Keratinocyte (primary cell): Measurements from ENCODE around the gene OPN4. TPM values are rescaled to one million over a fixed set of nuclear protein-coding genes. Genes with fewer than 3 reads are reported as not detected.

Experiments used
- DNase-seq: peaks from one replicate; pipeline ENCODE4 v3.0.0-alpha.2; 2011; ENCODE audit warnings: low read depth, missing footprints, low spot score
- FAIRE-seq: peaks from 2 replicates; lab custom pipeline; 2011; peaks lifted over from hg19 to GRCh38; lab: Jason Lieb, UNC
- H2AFZ ChIP-seq: 2 replicates; pipeline ENCODE4 v1.6.0; 2012; ENCODE audit warnings: low read length, control low read depth, inconsistent platforms; ENCODE audit not compliant: control insufficient read depth
- H3K27ac ChIP-seq: 2 replicates; pipeline ENCODE4 v1.5.1; 2011; ENCODE audit warnings: low read length; ENCODE audit not compliant: control insufficient read depth, insufficient read depth
- H3K27me3 ChIP-seq: 3 replicates; pipeline ENCODE4 v1.6.0; 2011; ENCODE audit warnings: low read length; ENCODE audit not compliant: control insufficient read depth, insufficient read depth; ENCODE audit errors: extremely low read depth
- H3K36me3 ChIP-seq, 2 experiments: 2 replicates in 1 of 2; 3 replicates in 1 of 2; pipeline ENCODE4 v1.5.1; 2011; ENCODE audit warnings: low read length in 2 of 2, mild to moderate bottlenecking in 1 of 2; ENCODE audit not compliant: control insufficient read depth in 2 of 2, insufficient read depth in 2 of 2; ENCODE audit errors: extremely low read depth in 1 of 2
- H3K4me1 ChIP-seq: 3 replicates; pipeline ENCODE4 v1.5.1; 2011; ENCODE audit warnings: low read length; ENCODE audit not compliant: control insufficient read depth, insufficient read depth; ENCODE audit errors: extremely low read depth
- H3K4me2 ChIP-seq: 3 replicates; pipeline ENCODE4 v1.6.0; 2011; ENCODE audit warnings: low read depth, low read length; ENCODE audit not compliant: control insufficient read depth, insufficient read depth; ENCODE audit errors: extremely low read depth
- H3K4me3 ChIP-seq, 3 experiments: fragments of 200-600 bp in 1 of 3; sonication (generic) in 1 of 3; 2 replicates in 2 of 3; 3 replicates in 1 of 3; pipeline ENCODE4 v1.5.1; 2011 to 2016; ENCODE audit warnings: low read length in 3 of 3, mild to moderate bottlenecking in 3 of 3, control low read depth in 2 of 3, inconsistent platforms in 1 of 3, low read depth in 1 of 3, mixed read lengths in 1 of 3, mixed run types in 1 of 3, moderate library complexity in 1 of 3; ENCODE audit not compliant: control insufficient read depth in 2 of 3, insufficient read depth in 2 of 3; ENCODE audit errors: extremely low read depth in 1 of 3
- H3K79me2 ChIP-seq: 2 replicates; pipeline ENCODE4 v1.6.0; 2012; ENCODE audit warnings: low read length; ENCODE audit not compliant: control insufficient read depth, insufficient read depth
- H3K9ac ChIP-seq: 3 replicates; pipeline ENCODE4 v1.6.0; 2011; ENCODE audit warnings: low read length; ENCODE audit not compliant: control insufficient read depth, insufficient read depth; ENCODE audit errors: extremely low read depth
- H3K9me1 ChIP-seq: 3 replicates; pipeline ENCODE4 v1.6.0; 2011; ENCODE audit warnings: low read length; ENCODE audit not compliant: control insufficient read depth, insufficient read depth; ENCODE audit errors: extremely low read depth
- H3K9me3 ChIP-seq: 2 replicates; pipeline ENCODE4 v1.5.1; 2012; ENCODE audit warnings: low read depth, low read length; ENCODE audit not compliant: control insufficient read depth
- H4K20me1 ChIP-seq: 3 replicates; pipeline ENCODE4 v1.6.0; 2011; ENCODE audit warnings: low read length; ENCODE audit not compliant: control insufficient read depth, insufficient read depth; ENCODE audit errors: extremely low read depth
- EZH2 ChIP-seq: IDR thresholded peaks from one replicate; pipeline ENCODE4 v1.6.1; 2012; ENCODE audit warnings: inconsistent platforms, mild to moderate bottlenecking, low read length, moderate library complexity
- dilution Hi-C: fragments of 300-500 bp; cut with MboI; formaldehyde crosslinking; loops from one replicate; pipeline ENCODE4 v1.7.0; 2020; ENCODE audit warnings: low sequenced_read_pairs; ENCODE audit not compliant: extremely low pct_ligation_motif_present
- polyA plus RNA-seq, 5 experiments: library from polyadenylated mRNA; depleted of rRNA in 3 of 5; stranded (reverse) in 3 of 5; stranded (forward) in 1 of 5; unstranded in 1 of 5; fragments of >200 nt; gene quantifications; 1 replicate in 1 of 5; 2 replicates in 3 of 5; 3 replicates in 1 of 5; pipeline versions ENCODE4 v1.2.1 to v1.2.3, GENCODE V29; 2011 to 2012; ENCODE audit warnings: missing spikeins in 2 of 5, low read depth in 1 of 5, low replicate concordance in 1 of 5
- TF ChIP-seq, protein P1 (sequence below), 3 experiments: IDR thresholded peaks in 1 of 3; conservative IDR thresholded peaks in 1 of 3; optimal IDR thresholded peaks in 1 of 3; 2 replicates in 2 of 3; 3 replicates in 1 of 3; pipeline versions ENCODE3 to v1.5.1; 2011; ENCODE audit warnings: low read length in 3 of 3, mild to moderate bottlenecking in 3 of 3, moderate library complexity in 2 of 3, control low read depth in 1 of 3, inconsistent platforms in 1 of 3; ENCODE audit not compliant: insufficient read depth in 2 of 3; ENCODE audit errors: extremely low read depth in 1 of 3

OPN4 gene
- polyA plus RNA-seq, 1 donor (not counting 4 experiments of a cell fraction or from before 2014, with no cell fraction given): not detected

DNA sequence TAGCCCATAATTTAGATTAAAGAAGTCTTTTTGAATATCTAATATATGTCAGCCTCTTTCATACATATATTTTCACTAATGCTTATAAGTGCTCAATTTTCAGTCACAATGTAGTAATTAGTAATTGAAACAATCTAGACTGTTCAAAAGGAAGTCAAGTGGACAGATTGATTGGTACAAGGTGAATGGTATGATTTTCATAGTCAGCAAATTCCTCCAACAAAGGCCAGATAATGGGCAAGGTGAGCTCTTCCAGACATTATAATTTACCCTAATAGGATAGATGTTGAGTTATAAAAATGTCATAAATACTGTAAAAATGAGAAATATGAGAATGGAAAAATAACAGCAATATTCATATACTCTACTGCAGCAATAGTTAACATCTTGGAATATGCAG, 44.4 kb upstream of the OPN4 start:
- H3K9me1 ChIP-seq: no peaks in the 10 kb centered on the region
- H3K9ac ChIP-seq: no peak overlapping the region
- no peak overlapping the region for H2AFZ ChIP-seq
- FAIRE-seq: no peak
- H3K4me2 ChIP-seq: no peak overlapping the region
- H3K9me3 ChIP-seq: no peaks in the 10 kb centered on the region
- no peak overlapping the region for H3K4me3 ChIP-seq
- DNase-seq: no peak
- dilution Hi-C loops: no loop called here
- TF ChIP-seq EZH2: no peak
- TF ChIP-seq, protein P1, sequence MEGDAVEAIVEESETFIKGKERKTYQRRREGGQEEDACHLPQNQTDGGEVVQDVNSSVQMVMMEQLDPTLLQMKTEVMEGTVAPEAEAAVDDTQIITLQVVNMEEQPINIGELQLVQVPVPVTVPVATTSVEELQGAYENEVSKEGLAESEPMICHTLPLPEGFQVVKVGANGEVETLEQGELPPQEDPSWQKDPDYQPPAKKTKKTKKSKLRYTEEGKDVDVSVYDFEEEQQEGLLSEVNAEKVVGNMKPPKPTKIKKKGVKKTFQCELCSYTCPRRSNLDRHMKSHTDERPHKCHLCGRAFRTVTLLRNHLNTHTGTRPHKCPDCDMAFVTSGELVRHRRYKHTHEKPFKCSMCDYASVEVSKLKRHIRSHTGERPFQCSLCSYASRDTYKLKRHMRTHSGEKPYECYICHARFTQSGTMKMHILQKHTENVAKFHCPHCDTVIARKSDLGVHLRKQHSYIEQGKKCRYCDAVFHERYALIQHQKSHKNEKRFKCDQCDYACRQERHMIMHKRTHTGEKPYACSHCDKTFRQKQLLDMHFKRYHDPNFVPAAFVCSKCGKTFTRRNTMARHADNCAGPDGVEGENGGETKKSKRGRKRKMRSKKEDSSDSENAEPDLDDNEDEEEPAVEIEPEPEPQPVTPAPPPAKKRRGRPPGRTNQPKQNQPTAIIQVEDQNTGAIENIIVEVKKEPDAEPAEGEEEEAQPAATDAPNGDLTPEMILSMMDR (optimal IDR thresholded peaks at IDR 0.05 in 1 of 3, IDR thresholded peaks at IDR 0.05 in 1 of 3, conservative IDR thresholded peaks at IDR 0.05 in 1 of 3; ENCODE audit: extremely low read depth in 1 of 3, insufficient read depth in 2 of 3, low read length in 3 of 3): no peak
- no peaks in the 10 kb centered on the region for H3K36me3 ChIP-seq
- H4K20me1 ChIP-seq: no peaks in the 10 kb centered on the region
- H3K4me1 ChIP-seq: peaks cover 4% of the 10 kb centered on the region
- H3K27me3 ChIP-seq: no peaks in the 10 kb centered on the region
- no peak overlapping the region for H3K27ac ChIP-seq
- no peaks in the 10 kb centered on the region for H3K79me2 ChIP-seq

DNA sequence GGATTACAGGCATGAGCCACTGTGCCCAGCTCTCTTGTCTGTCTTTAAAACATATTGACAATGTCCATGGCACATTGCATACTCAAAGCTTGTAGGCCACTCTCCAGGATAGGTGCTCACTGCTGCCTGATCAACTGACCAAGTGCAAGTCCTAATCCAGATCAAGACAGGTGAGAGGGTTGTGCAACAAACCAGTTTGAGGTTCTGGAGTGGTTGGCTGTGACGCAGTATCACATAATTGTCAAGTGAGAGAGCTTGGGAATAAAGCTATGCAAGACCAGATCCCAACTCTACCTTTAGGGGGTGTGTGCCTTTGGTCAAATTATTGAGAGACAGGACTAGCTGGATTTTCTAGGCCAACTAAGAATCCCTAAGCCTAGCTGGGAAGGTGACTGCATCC, 43.0 kb upstream of the OPN4 start:
- H3K9me1 ChIP-seq: no peaks in the 10 kb centered on the region
- no peak for DNase-seq
- TF ChIP-seq, protein P1 (optimal IDR thresholded peaks at IDR 0.05 in 1 of 3, IDR thresholded peaks at IDR 0.05 in 1 of 3, conservative IDR thresholded peaks at IDR 0.05 in 1 of 3; ENCODE audit: extremely low read depth in 1 of 3, insufficient read depth in 2 of 3, low read length in 3 of 3): no peak
- TF ChIP-seq EZH2: no peak
- H3K4me1 ChIP-seq: peaks cover 4% of the 10 kb centered on the region
- dilution Hi-C loops: no loop called here
- H3K79me2 ChIP-seq: no peaks in the 10 kb centered on the region
- H3K27me3 ChIP-seq: no peaks in the 10 kb centered on the region
- no peaks in the 10 kb centered on the region for H3K36me3 ChIP-seq
- no peaks in the 10 kb centered on the region for H3K9me3 ChIP-seq
- no peaks in the 10 kb centered on the region for H4K20me1 ChIP-seq
- no peak overlapping the region for H2AFZ ChIP-seq
- no peak overlapping the region for H3K4me3 ChIP-seq
- no peak overlapping the region for H3K9ac ChIP-seq
- no peak for FAIRE-seq
- no peak overlapping the region for H3K4me2 ChIP-seq
- no peak overlapping the region for H3K27ac ChIP-seq
